ENCODE measurements around the gene THSD4.
A peak's percentile ranks its signal among the peaks of the same experiment; 100 is the strongest.

The THSD4 gene

DNA sequence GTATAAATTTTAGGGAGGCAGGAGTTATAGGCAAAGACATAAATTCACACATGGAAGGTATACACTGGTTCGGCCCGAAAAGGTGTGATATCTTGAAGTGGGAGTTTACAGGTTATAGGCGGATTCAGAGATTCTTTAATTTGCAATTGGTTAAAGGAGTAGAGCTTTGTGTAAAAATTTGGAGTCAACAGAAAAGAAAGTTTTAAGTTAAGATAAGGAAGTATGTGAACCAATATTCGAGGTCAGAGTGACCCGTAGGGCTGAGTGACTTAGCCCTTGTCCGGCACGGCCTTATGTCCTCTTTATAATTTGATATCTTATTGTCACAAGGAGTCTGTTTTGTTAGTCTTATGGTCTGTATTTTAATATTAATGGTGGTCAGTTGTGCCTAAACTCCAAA lies 10.6 kb upstream of the THSD4 start:
- in situ Hi-C loops (cut with HindIII; ENCODE audit: low sequenced_read_pairs) = no loop called here
- H3K4me3 ChIP-seq (ENCODE audit: low read depth, low read length) = no peak overlapping the region
- DNase-seq (ENCODE audit: low read depth, low spot score) = no peak
- TF ChIP-seq, protein P1, sequence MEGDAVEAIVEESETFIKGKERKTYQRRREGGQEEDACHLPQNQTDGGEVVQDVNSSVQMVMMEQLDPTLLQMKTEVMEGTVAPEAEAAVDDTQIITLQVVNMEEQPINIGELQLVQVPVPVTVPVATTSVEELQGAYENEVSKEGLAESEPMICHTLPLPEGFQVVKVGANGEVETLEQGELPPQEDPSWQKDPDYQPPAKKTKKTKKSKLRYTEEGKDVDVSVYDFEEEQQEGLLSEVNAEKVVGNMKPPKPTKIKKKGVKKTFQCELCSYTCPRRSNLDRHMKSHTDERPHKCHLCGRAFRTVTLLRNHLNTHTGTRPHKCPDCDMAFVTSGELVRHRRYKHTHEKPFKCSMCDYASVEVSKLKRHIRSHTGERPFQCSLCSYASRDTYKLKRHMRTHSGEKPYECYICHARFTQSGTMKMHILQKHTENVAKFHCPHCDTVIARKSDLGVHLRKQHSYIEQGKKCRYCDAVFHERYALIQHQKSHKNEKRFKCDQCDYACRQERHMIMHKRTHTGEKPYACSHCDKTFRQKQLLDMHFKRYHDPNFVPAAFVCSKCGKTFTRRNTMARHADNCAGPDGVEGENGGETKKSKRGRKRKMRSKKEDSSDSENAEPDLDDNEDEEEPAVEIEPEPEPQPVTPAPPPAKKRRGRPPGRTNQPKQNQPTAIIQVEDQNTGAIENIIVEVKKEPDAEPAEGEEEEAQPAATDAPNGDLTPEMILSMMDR (IDR thresholded peaks at IDR 0.05; ENCODE audit: low read depth, low read length) = no peak

DNA sequence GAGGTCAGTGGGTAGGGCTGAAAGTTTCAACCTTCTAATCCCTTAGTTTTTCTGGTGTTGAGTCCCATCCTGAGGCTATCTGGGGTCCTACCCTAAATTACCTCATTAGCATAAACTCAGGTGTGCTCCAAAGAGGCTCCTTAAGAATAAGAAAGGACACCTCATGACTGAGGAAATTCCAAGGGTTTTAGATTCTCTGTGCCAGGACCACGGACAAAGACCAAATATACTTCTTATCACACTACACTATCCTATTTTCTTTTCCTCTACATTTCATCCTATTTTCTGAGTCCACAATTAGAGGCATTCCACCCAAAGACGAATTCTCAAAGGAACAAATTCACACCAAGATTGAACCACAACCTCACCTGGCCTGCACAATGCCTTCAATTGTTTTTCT lies 9.8 kb upstream of the THSD4 start:
- TF ChIP-seq, protein P1 (IDR thresholded peaks at IDR 0.05; ENCODE audit: low read depth, low read length) = no peak
- no peak overlapping the region for H3K4me3 ChIP-seq (ENCODE audit: low read depth, low read length)
- in situ Hi-C loops (cut with HindIII; ENCODE audit: low sequenced_read_pairs) = no loop called here

DNA sequence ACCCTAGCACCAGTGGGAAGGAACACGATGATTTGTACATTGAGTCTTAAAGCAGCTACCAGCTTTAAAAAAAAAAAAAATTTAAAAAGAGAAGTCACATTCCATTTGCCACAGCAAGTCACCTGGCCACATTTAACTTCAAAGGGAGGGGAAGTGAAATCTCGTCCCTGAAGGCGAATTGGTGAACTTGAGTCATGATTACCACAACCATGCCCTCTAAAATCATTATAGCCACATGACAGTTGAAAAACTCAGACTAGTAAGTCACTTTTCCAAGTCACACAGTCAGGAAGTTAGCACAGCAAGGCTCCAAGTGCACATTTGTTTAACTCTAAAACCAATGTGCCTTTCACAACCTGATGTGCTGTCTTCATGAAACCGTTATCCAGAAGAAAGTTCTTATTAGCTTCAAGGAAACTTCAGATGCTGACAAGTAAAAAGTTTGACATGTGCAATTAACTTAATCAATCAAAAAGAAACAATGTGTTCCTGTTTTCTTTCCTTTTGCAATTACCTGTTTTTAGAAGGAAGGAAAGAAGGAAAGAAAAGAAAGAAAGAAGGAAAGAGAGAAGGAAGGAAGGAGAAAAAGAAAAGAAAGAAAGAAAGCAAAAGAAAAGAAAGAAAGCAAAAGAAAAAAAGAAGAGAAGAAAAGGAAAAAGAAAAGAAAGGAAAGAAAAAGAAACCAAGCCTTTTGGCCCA lies 8.3 kb upstream of the THSD4 start:
- no peak overlapping the region for H3K4me3 ChIP-seq (ENCODE audit: low read depth, low read length)
- in situ Hi-C loops (cut with HindIII; ENCODE audit: low sequenced_read_pairs) = no loop called here
- DNase-seq (ENCODE audit: low read depth, low spot score) = peak; percentile 22
- TF ChIP-seq, protein P1 (IDR thresholded peaks at IDR 0.05; ENCODE audit: low read depth, low read length) = no peak

More for the DNA sequence above, 9.8 kb upstream of the THSD4 start:
- no peak for DNase-seq (ENCODE audit: low read depth, low spot score)

DNA sequence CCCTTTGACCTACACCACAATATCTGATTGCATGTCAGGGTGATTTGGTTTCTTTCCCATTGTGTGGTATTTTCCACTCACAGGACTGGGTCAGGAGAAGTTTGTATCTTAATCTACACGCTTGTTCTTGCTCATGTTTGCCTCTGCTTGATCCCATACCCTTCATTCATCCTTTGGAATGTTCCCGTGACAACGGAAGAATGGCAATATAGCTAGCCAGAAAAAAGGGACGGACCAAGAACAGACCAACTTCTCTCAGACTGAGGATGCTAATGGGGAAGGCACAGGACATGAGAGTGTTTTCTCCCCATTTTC lies 7.8 kb upstream of the THSD4 start:
- no peak overlapping the region for H3K4me3 ChIP-seq (ENCODE audit: low read depth, low read length)
- TF ChIP-seq, protein P1 (IDR thresholded peaks at IDR 0.05; ENCODE audit: low read depth, low read length) = no peak
- in situ Hi-C loops (cut with HindIII; ENCODE audit: low sequenced_read_pairs) = no loop called here
- no peak for DNase-seq (ENCODE audit: low read depth, low spot score)

DNA sequence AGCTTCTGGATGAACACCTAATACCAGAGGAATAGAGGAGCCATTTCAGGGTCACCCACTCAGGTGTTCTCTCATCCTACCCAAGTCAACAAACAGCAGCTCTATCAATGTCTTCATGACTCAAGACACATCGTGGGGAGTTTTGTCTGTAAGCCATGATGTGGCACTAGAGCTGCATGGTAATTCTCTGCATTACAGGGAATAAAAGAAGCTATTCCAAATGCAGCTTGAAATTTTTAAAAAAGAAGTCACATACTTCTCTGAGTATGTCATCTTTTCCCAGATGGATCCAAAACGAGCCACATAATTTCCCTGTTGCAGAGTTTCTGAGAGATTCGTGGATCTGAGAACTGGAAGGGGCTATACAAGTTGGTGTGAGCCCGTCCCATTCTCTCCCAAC lies 6.1 kb upstream of the THSD4 start:
- no peak overlapping the region for H3K4me3 ChIP-seq (ENCODE audit: low read depth, low read length)
- peak; percentile 56 for DNase-seq (ENCODE audit: low read depth, low spot score)
- in situ Hi-C loops (cut with HindIII; ENCODE audit: low sequenced_read_pairs) = no loop called here
- TF ChIP-seq, protein P1 (IDR thresholded peaks at IDR 0.05; ENCODE audit: low read depth, low read length) = peak; percentile 35

DNA sequence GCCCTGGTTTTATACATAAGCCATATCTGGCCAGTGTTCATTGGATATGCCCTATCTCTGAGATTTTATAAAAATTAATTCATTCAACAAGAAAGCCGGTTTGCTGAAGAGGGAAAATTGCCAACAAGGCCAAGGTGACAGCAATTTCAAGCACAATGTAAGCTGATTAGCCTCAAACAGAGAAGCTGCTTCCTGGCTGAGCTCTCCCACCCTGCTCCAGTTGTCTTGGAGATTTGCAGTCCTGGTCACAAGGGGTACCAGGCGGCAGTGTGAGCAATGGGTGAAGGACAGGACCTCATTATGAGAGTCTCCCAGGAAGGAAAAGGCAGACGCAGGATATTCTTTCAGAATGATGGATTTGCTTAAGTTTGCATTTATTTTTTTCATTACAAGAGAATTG lies 5.4 kb upstream of the THSD4 start:
- DNase-seq (ENCODE audit: low read depth, low spot score) = no peak
- no peak overlapping the region for H3K4me3 ChIP-seq (ENCODE audit: low read depth, low read length)
- TF ChIP-seq, protein P1 (IDR thresholded peaks at IDR 0.05; ENCODE audit: low read depth, low read length) = no peak
- in situ Hi-C loops (cut with HindIII; ENCODE audit: low sequenced_read_pairs) = no loop called here
